Upper lobe of left lung (tissue), 4 donors: Measurements from ENCODE around the gene EXOC6.

ENCODE experiments used
- CTCF ChIP-seq, 6 experiments: fragments of 450-650 bp in 4 of 6; fragments of 200-600 bp in 2 of 6; sonication (generic) in 2 of 6; IDR thresholded peaks; one replicate each; pipeline ENCODE4 v1.5.1; 2016 to 2019; ENCODE audit warnings: antibody characterized with exemption in 6 of 6
- POLR2A ChIP-seq, 4 donors: fragments of 450-650 bp; IDR thresholded peaks; one replicate each; pipeline ENCODE4 v1.5.1; 2016 to 2017; ENCODE audit warnings: antibody characterized with exemption in 4 of 4, mild to moderate bottlenecking in 2 of 4
- POLR2AphosphoS5 ChIP-seq, 2 donors: sonication (generic); formaldehyde crosslinking; IDR thresholded peaks; one replicate each; pipeline ENCODE4 v1.5.1; 2017; ENCODE audit warnings: antibody characterized with exemption in 2 of 2

DNA sequence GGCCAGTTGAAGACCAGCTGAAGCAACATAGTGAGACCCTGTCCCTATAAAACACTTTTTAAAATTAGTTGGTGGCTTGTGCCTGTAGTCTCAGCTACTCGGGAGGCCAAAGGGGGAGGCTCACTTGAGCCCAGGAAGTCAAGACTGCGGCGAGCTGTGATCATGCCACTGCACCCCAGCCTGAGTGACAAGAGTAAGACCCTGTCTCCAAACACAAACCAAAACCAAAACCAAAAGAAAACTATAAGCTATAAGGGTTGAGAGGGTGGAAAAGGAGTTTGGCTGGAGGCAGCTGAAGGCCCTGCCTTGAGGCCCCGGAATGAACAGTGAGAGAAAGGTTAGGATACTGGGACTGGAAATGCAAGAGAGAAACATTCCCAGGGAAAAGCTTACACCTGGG lies 10.9 kb upstream of the EXOC6 start:
- TF ChIP-seq CTCF (IDR thresholded peaks at IDR 0.05): no peak
- no peak for TF ChIP-seq POLR2A (IDR thresholded peaks at IDR 0.05)
- TF ChIP-seq POLR2AphosphoS5 (IDR thresholded peaks at IDR 0.05): no peak
